GM12864 (cell line): ENCODE measurements around the gene SBDS.

ENCODE experiments used
- DNase-seq: peaks from one replicate; pipeline ENCODE4 v3.0.0-alpha.2; 2011; ENCODE audit warnings: low read depth
- H3K4me3 ChIP-seq: 2 replicates; pipeline ENCODE4 v1.5.1; 2011; ENCODE audit warnings: mild to moderate bottlenecking, low read depth, low read length, control low read depth
- CTCF ChIP-seq: IDR thresholded peaks from 2 replicates; pipeline ENCODE4 v1.5.1; 2011; ENCODE audit warnings: low read depth, mild to moderate bottlenecking, moderate library complexity, low read length, control low read depth, inconsistent platforms; ENCODE audit errors: missing control alignments

The SBDS gene

GRCh38 chr7:66961096-66961495 lies 34.3 kb downstream of the SBDS start:
- H3K4me3 ChIP-seq: no peak overlapping the region
- no peak for DNase-seq
- no peak for TF ChIP-seq CTCF

- no peak for TF ChIP-seq CTCF
- no peak for DNase-seq
Observed at GRCh38 chr7:66960192-66960591, 35.2 kb downstream of the SBDS start.

GRCh38 chr7:66958538-66959350 lies 36.6 kb downstream of the SBDS start:
- no peak overlapping the region for H3K4me3 ChIP-seq
- no peak for TF ChIP-seq CTCF
- no peak for DNase-seq

More at GRCh38 chr7:66960192-66960591, 35.2 kb downstream of the SBDS start:
- no peak overlapping the region for H3K4me3 ChIP-seq

GRCh38 chr7:66957595-66958290 lies 37.6 kb downstream of the SBDS start:
- H3K4me3 ChIP-seq: no peak overlapping the region
- no peak for TF ChIP-seq CTCF
- no peak for DNase-seq

- H3K4me3 ChIP-seq: no peak overlapping the region
- no peak for DNase-seq
- TF ChIP-seq CTCF: no peak
Observed at GRCh38 chr7:66953044-66953427, 42.4 kb downstream of the SBDS start.

GRCh38 chr7:66952343-66953043 lies 42.9 kb downstream of the SBDS start:
- no peak for TF ChIP-seq CTCF
- no peak overlapping the region for H3K4me3 ChIP-seq
- DNase-seq: no peak
